HCT116 (cell line): ENCODE results near the gene UQCRC1. TPM values are rescaled to one million over a fixed set of nuclear protein-coding genes. Genes with fewer than 3 reads are reported as not detected.

ENCODE experiments used
- ATAC-seq: fragments of 200-7000 bp; cut with Tn5 transposase; 2 replicates; pipeline ENCODE4 v1.9.1; 2020; ENCODE audit warnings: mild to moderate bottlenecking, moderate library complexity
- BruUV-seq: library from RNA; stranded (reverse); fragments of 400-500 nt; replicated peaks from 2 replicates; lab custom pipeline; 2021; lab: Mats Ljungman, UMichigan
- CTCF ChIA-PET: fragments of 300-600 bp; sonication (Branson Sonifier 250); formaldehyde crosslinking; loops from one replicate; lab custom pipeline; 2021; ENCODE audit warnings: antibody characterized with exemption; lab: Charles Lee
- POLR2A ChIA-PET: fragments of 300-600, 350-600 bp; sonication (Branson Sonifier 250); formaldehyde crosslinking; loops from one replicate; lab custom pipeline; 2021; ENCODE audit warnings: antibody characterized with exemption; lab: Charles Lee
- RAD21 ChIA-PET, 2 experiments: fragments of 300-600 bp; sonication (Branson Sonifier 250); formaldehyde crosslinking; loops; one replicate each; lab custom pipeline; 2023; ENCODE audit warnings: low total read pairs in 2 of 2; ENCODE audit not compliant: uncharacterized antibody in 2 of 2, unreplicated experiment in 2 of 2, low non-redundant PET in 1 of 2; lab: Charles Lee
- DNase-seq: peaks from one replicate; pipeline ENCODE4 v3.0.0-alpha.2; 2010; ENCODE audit warnings: low read depth, low spot score
- H2AFZ ChIP-seq: fragments of 200-600 bp; shearing (Covaris generic), sonication (generic); 2 replicates; pipeline ENCODE4 v1.6.1; 2017; ENCODE audit warnings: low read depth, mixed run types, mixed read lengths, antibody characterized with exemption, low read length; ENCODE audit not compliant: poor library complexity, severe bottlenecking
- H3K27ac ChIP-seq: 2 replicates; pipeline ENCODE4 v1.5.1; 2012; ENCODE audit warnings: low read depth, low read length
- H3K27me3 ChIP-seq: fragments of 200-600 bp; sonication (generic); 2 replicates; pipeline ENCODE4 v1.6.1; 2016; ENCODE audit warnings: mixed run types, low read length, mixed read lengths; ENCODE audit not compliant: insufficient read depth
- H3K36me3 ChIP-seq, 2 experiments: fragments of 200-500 bp in 1 of 2; fragments of 200-600 bp in 1 of 2; sonication (Bioruptor generic) in 1 of 2; sonication (generic) in 1 of 2; 2 replicates each; pipeline versions ENCODE4 v1.5.1 to v1.6.1; 2014 to 2016; ENCODE audit warnings: low read length in 2 of 2, inconsistent platforms in 1 of 2, mixed read lengths in 1 of 2, mixed run types in 1 of 2; ENCODE audit not compliant: insufficient read depth in 2 of 2, control insufficient read depth in 1 of 2
- H3K4me1 ChIP-seq, 2 experiments: fragments of 200-600 bp in 1 of 2; sonication (generic) in 1 of 2; 2 replicates each; pipeline versions ENCODE4 v1.5.1 to v1.6.1; 2012 to 2017; ENCODE audit warnings: low read length in 2 of 2, inconsistent platforms in 1 of 2, mild to moderate bottlenecking in 1 of 2, mixed read lengths in 1 of 2, mixed run types in 1 of 2, moderate library complexity in 1 of 2; ENCODE audit not compliant: insufficient read depth in 2 of 2, control insufficient read depth in 1 of 2
- H3K4me2 ChIP-seq: fragments of 200-600 bp; sonication (generic); 2 replicates; pipeline ENCODE4 v1.6.1; 2017; ENCODE audit warnings: mixed run types, low read length, mixed read lengths
- H3K4me3 ChIP-seq, 2 experiments: fragments of 200-600 bp in 1 of 2; sonication (generic) in 1 of 2; replicated peaks in 1 of 2; 2 replicates each; pipeline ENCODE4 v1.5.1; 2011 to 2016; ENCODE audit warnings: low read length in 2 of 2, control low read depth in 1 of 2, low read depth in 1 of 2, mild to moderate bottlenecking in 1 of 2, mixed read lengths in 1 of 2, mixed run types in 1 of 2
- H3K79me2 ChIP-seq: fragments of 200-600 bp; sonication (generic); 2 replicates; pipeline ENCODE4 v1.6.1; 2017; ENCODE audit warnings: mild to moderate bottlenecking, mixed run types, low read length, moderate library complexity, mixed read lengths; ENCODE audit not compliant: insufficient read depth
- H3K9ac ChIP-seq: fragments of 200-600 bp; sonication (generic); 2 replicates; pipeline ENCODE4 v1.6.1; 2016; ENCODE audit warnings: low read length, mixed read lengths
- H3K9me2 ChIP-seq: fragments of 200-600 bp; sonication (generic), shearing (Covaris generic); 2 replicates; pipeline ENCODE4 v1.6.1; 2017; ENCODE audit warnings: mixed run types, mild to moderate bottlenecking, moderate library complexity; ENCODE audit not compliant: insufficient read depth
- H3K9me3 ChIP-seq, 2 experiments: fragments of 200-500 bp in 1 of 2; fragments of 200-600 bp in 1 of 2; sonication (Bioruptor generic) in 1 of 2; sonication (generic) in 1 of 2; 2 replicates each; pipeline ENCODE4 v1.6.1; 2014 to 2017; ENCODE audit warnings: low read length in 2 of 2, mixed read lengths in 2 of 2, inconsistent platforms in 1 of 2, low read depth in 1 of 2, mild to moderate bottlenecking in 1 of 2, mixed run types in 1 of 2, moderate library complexity in 1 of 2; ENCODE audit not compliant: control insufficient read depth in 1 of 2, insufficient read depth in 1 of 2
- H4K20me1 ChIP-seq: fragments of 200-600 bp; sonication (generic), shearing (Covaris generic); 2 replicates; pipeline ENCODE4 v1.6.1; 2017; ENCODE audit warnings: mixed run types, mild to moderate bottlenecking, moderate library complexity; ENCODE audit not compliant: insufficient read depth
- CEBPB ChIP-seq: IDR thresholded peaks from 2 replicates; pipeline ENCODE4 v1.6.1; 2012; ENCODE audit warnings: low read depth
- ELF1 ChIP-seq: IDR thresholded peaks from 2 replicates; pipeline ENCODE4 v1.6.1; 2012; ENCODE audit warnings: low read depth, borderline replicate concordance
- EZH2 ChIP-seq: fragments of 200-600 bp; sonication (generic); IDR thresholded peaks from 2 replicates; pipeline ENCODE4 v1.6.1; 2017; ENCODE audit warnings: antibody characterized with exemption, mixed run types
- EZH2phosphoT487 ChIP-seq: fragments of 200-600 bp; IDR thresholded peaks from 2 replicates; pipeline ENCODE4 v1.6.1; 2018; ENCODE audit warnings: antibody characterized with exemption, borderline replicate concordance
- FOSL1 ChIP-seq: IDR thresholded peaks from 2 replicates; pipeline ENCODE4 v1.6.1; 2012; ENCODE audit warnings: low read depth
- JUND ChIP-seq: IDR thresholded peaks from 2 replicates; pipeline ENCODE4 v1.6.1; 2012
- POLR2A ChIP-seq: IDR thresholded peaks from 2 replicates; pipeline ENCODE4 v1.7.0; 2011; ENCODE audit warnings: borderline replicate concordance; ENCODE audit not compliant: insufficient read depth, insufficient read length; ENCODE audit errors: extremely low read depth
- POLR2AphosphoS5 ChIP-seq: IDR thresholded peaks from 2 replicates; pipeline ENCODE4 v1.6.1; 2011; ENCODE audit warnings: mild to moderate bottlenecking, low read depth, low read length, moderate library complexity
- RAD21 ChIP-seq: IDR thresholded peaks from 2 replicates; pipeline ENCODE4 v1.6.1; 2012; ENCODE audit warnings: low read depth, mild to moderate bottlenecking
- SIN3A ChIP-seq: IDR thresholded peaks from 2 replicates; pipeline ENCODE4 v1.6.1; 2012; ENCODE audit warnings: low read depth
- SRF ChIP-seq: IDR thresholded peaks from 2 replicates; pipeline ENCODE4 v1.6.1; 2012; ENCODE audit warnings: low read depth
- TCF7L2 ChIP-seq: IDR thresholded peaks from 2 replicates; pipeline ENCODE4 v1.7.0; 2011; ENCODE audit warnings: borderline replicate concordance, inconsistent platforms; ENCODE audit not compliant: insufficient read depth, insufficient read length; ENCODE audit errors: extremely low read depth
- YY1 ChIP-seq: IDR thresholded peaks from 2 replicates; pipeline ENCODE4 v1.6.1; 2011; ENCODE audit warnings: low read length, low read depth, moderate library complexity, mild to moderate bottlenecking; ENCODE audit not compliant: insufficient replicate concordance; ENCODE audit errors: extremely low read depth
- ZNF274 ChIP-seq: fragments of 200-500 bp; sonication (Bioruptor generic); IDR thresholded peaks from 2 replicates; pipeline ENCODE4 v1.6.1; 2014; ENCODE audit warnings: mild to moderate bottlenecking, low read depth, low read length, inconsistent platforms
- intact Hi-C: fragments of 100-400 bp; cut with micrococcal nuclease; formaldehyde crosslinking; loops from 2 replicates; pipeline ENCODE4 v1.10.0; 2022
- total RNA-seq: library from RNA; stranded (reverse); gene quantifications from one replicate; pipeline ENCODE4 v1.2.1, GENCODE V29; 2021; ENCODE audit not compliant: unreplicated experiment
- TF ChIP-seq, protein P1 (sequence below): IDR thresholded peaks from 2 replicates; pipeline ENCODE4 v1.6.1; 2012
- TF ChIP-seq, protein P2 (sequence below): IDR thresholded peaks from 2 replicates; pipeline ENCODE4 v1.6.1; 2012
- TF ChIP-seq, protein P3 (sequence below): IDR thresholded peaks from 2 replicates; pipeline ENCODE4 v1.6.1; 2011; ENCODE audit warnings: mild to moderate bottlenecking, low read length, moderate library complexity; ENCODE audit not compliant: insufficient replicate concordance; ENCODE audit errors: extremely low read depth
- TF ChIP-seq, protein P4 (sequence below): IDR thresholded peaks from 2 replicates; pipeline ENCODE4 v1.6.1; 2012; ENCODE audit warnings: low read depth
- TF ChIP-seq, protein P5 (sequence below), 3 experiments: fragments of 200-600 bp in 1 of 3; sonication (generic) in 1 of 3; IDR thresholded peaks in 2 of 3; conservative IDR thresholded peaks in 1 of 3; 2 replicates each; pipeline ENCODE4 v1.5.1; 2012 to 2017; ENCODE audit warnings: low read depth in 2 of 3, low read length in 2 of 3, antibody characterized with exemption in 1 of 3, borderline replicate concordance in 1 of 3, control low read depth in 1 of 3, mild to moderate bottlenecking in 1 of 3, mixed read lengths in 1 of 3, mixed run types in 1 of 3, moderate library complexity in 1 of 3; ENCODE audit not compliant: insufficient read depth in 1 of 3

UQCRC1 gene
- total RNA-seq, 1 experiment from 2014 or later = 318 TPM

DNA sequence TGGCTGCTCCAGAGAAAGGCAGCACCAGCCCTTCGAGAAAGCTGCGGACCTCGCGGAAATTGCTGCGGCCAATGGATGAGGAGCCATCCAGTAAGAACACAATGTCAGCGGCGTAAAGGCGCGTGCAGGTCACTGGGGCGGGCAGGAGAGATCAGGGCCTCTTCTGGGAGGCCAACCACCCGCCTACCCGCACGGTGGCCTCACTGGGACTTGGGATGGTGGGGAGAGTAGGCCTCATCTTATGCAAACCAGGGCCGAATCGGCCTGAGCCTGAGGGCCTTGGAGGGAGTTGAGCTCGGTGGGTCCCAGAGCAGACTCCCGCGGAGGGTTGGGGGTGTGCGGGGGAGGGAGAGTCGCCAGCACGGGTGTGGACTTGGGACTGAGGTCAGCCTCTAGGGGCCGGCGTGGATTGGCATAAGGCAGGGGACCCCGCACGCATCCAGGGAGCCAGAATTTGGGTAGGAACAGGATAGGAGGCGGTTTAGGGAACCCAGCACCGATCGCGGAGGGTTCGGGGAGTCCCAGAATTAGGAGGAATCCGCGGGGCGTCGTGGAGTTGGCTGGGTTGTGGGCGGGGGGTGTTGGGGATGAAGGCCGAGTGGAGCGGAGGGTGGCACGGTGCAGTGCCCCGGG lies 14.9 kb downstream of the UQCRC1 start:
- RAD21 ChIA-PET = no interaction called here
- Histone ChIP-seq H3K9me2 (no peaks in the 10 kb centered on the region), H3K27ac (no peak overlapping the region), H4K20me1 (no peaks in the 10 kb centered on the region), H3K4me3 (no peak overlapping the region), H3K4me2 (no peak overlapping the region), H3K36me3 (peaks cover 4 to 17% of the 10 kb centered on the region in 2 experiments; a peak in 3 of 4 replicates), H3K9me3 (no peaks in the 10 kb centered on the region), H3K9ac (no peak overlapping the region), H2AFZ (no peak overlapping the region), H3K4me1 (peaks cover 11 to 21% of the 10 kb centered on the region in 2 experiments), H3K27me3 (no peaks in the 10 kb centered on the region), H3K79me2 (no peaks in the 10 kb centered on the region)
- POLR2A ChIA-PET = no interaction called here
- CTCF ChIA-PET = no interaction called here
- TF ChIP-seq ELF1 (no peak), JUND (no peak), POLR2AphosphoS5 (no peak), EZH2 (no peak), FOSL1 (no peak), ZNF274 (no peak), EZH2phosphoT487 (no peak), SRF (no peak), TCF7L2 (no peak), CEBPB (no peak), SIN3A (no peak), RAD21 (no peak), YY1 (no peak), POLR2A (no peak)
- TF ChIP-seq, protein P1, sequence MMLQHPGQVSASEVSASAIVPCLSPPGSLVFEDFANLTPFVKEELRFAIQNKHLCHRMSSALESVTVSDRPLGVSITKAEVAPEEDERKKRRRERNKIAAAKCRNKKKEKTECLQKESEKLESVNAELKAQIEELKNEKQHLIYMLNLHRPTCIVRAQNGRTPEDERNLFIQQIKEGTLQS = no peak
- TF ChIP-seq, protein P2, sequence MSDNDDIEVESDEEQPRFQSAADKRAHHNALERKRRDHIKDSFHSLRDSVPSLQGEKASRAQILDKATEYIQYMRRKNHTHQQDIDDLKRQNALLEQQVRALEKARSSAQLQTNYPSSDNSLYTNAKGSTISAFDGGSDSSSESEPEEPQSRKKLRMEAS = no peak
- TF ChIP-seq, protein P3, sequence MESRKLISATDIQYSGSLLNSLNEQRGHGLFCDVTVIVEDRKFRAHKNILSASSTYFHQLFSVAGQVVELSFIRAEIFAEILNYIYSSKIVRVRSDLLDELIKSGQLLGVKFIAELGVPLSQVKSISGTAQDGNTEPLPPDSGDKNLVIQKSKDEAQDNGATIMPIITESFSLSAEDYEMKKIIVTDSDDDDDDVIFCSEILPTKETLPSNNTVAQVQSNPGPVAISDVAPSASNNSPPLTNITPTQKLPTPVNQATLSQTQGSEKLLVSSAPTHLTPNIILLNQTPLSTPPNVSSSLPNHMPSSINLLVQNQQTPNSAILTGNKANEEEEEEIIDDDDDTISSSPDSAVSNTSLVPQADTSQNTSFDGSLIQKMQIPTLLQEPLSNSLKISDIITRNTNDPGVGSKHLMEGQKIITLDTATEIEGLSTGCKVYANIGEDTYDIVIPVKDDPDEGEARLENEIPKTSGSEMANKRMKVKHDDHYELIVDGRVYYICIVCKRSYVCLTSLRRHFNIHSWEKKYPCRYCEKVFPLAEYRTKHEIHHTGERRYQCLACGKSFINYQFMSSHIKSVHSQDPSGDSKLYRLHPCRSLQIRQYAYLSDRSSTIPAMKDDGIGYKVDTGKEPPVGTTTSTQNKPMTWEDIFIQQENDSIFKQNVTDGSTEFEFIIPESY = no peak
- TF ChIP-seq, protein P4, sequence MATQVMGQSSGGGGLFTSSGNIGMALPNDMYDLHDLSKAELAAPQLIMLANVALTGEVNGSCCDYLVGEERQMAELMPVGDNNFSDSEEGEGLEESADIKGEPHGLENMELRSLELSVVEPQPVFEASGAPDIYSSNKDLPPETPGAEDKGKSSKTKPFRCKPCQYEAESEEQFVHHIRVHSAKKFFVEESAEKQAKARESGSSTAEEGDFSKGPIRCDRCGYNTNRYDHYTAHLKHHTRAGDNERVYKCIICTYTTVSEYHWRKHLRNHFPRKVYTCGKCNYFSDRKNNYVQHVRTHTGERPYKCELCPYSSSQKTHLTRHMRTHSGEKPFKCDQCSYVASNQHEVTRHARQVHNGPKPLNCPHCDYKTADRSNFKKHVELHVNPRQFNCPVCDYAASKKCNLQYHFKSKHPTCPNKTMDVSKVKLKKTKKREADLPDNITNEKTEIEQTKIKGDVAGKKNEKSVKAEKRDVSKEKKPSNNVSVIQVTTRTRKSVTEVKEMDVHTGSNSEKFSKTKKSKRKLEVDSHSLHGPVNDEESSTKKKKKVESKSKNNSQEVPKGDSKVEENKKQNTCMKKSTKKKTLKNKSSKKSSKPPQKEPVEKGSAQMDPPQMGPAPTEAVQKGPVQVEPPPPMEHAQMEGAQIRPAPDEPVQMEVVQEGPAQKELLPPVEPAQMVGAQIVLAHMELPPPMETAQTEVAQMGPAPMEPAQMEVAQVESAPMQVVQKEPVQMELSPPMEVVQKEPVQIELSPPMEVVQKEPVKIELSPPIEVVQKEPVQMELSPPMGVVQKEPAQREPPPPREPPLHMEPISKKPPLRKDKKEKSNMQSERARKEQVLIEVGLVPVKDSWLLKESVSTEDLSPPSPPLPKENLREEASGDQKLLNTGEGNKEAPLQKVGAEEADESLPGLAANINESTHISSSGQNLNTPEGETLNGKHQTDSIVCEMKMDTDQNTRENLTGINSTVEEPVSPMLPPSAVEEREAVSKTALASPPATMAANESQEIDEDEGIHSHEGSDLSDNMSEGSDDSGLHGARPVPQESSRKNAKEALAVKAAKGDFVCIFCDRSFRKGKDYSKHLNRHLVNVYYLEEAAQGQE = no peak
- TF ChIP-seq, protein P5, sequence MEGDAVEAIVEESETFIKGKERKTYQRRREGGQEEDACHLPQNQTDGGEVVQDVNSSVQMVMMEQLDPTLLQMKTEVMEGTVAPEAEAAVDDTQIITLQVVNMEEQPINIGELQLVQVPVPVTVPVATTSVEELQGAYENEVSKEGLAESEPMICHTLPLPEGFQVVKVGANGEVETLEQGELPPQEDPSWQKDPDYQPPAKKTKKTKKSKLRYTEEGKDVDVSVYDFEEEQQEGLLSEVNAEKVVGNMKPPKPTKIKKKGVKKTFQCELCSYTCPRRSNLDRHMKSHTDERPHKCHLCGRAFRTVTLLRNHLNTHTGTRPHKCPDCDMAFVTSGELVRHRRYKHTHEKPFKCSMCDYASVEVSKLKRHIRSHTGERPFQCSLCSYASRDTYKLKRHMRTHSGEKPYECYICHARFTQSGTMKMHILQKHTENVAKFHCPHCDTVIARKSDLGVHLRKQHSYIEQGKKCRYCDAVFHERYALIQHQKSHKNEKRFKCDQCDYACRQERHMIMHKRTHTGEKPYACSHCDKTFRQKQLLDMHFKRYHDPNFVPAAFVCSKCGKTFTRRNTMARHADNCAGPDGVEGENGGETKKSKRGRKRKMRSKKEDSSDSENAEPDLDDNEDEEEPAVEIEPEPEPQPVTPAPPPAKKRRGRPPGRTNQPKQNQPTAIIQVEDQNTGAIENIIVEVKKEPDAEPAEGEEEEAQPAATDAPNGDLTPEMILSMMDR (IDR thresholded peaks at IDR 0.05 in 2 of 3, conservative IDR thresholded peaks at IDR 0.05 in 1 of 3; ENCODE audit: borderline replicate concordance in 1 of 3, insufficient read depth in 1 of 3, low read depth in 2 of 3, low read length in 2 of 3) = no peak
- BruUV-seq = no TSS peak
- DNase-seq (no peak), ATAC-seq (no peak)
- intact Hi-C loops = no loop called here
